Heart left ventricle (tissue), 13 donors: ENCODE results near the gene KCNMA1.

ENCODE experiments used
- POLR2A ChIP-seq, 2 donors: fragments of 450-650 bp; IDR thresholded peaks; one replicate each; pipeline ENCODE4 v1.6.1; 2017; ENCODE audit warnings: antibody characterized with exemption in 2 of 2, mild to moderate bottlenecking in 2 of 2, moderate library complexity in 2 of 2
- TF ChIP-seq, protein P1 (sequence below), 12 donors: fragments of 200-600 bp; sonication (generic) in 4 of 12; IDR thresholded peaks; one replicate each; pipeline versions ENCODE4 v1.5.0 to v1.8.0; 2018 to 2022; ENCODE audit warnings: antibody characterized with exemption in 12 of 12, mild to moderate bottlenecking in 5 of 12
- donor health status: ischemic (EF 13 %, LVEDD 7.1; RV severe dilation, severe dysfunction).
- donor health status: DM: no; HTN: yes; CAD: no.
- donor health status: DM: no; HTN: no; CAD: no.
- donor health status: ischemic (EF 25% LVEDD 6.9; RV normal size, moderate dysfunction).
- donor health status: ischemic (EF 25% LVEDD 5.7; RV mildly dilated, moderate dysfunction).
- donor health status: ischemic (EF 35%, LVEDD 5.7; RV mildly dilated, moderate dysfunction).
- donor health status: nonischemic (EF 11% LVEDD 7.7; RV severe dilation, severe dysfunction).
- donor health status: DM: yes; HTN: yes; CAD: no.
- donor health status: PGD.
- donor health status: ischemic (EF 29% LVEDD 5.4; RV normal size, mild dysfunction).
- donor health status: nonischemic (EF 23%, LVEDD 6.1; RV moderate dilation, normal function).

DNA sequence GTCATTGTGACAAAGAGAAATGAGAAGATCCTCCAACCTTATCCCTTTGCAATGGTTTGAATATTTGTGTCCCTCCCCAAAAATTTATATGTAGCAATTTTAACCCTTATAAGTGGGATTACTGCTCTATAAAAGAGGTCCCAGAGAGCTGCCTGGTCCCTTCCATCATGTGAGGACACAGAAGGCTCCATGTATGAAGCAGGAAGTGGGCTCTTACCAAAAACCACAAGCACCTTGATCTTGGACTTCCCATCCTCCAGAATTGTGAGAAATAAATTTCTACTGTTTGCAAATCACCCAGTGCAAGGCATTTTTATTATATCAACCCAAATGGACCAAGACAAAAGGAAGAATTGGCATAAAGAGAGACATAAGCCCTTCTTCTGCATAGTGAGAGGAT lies 95.7 kb downstream of the KCNMA1 start:
- TF ChIP-seq, protein P1, sequence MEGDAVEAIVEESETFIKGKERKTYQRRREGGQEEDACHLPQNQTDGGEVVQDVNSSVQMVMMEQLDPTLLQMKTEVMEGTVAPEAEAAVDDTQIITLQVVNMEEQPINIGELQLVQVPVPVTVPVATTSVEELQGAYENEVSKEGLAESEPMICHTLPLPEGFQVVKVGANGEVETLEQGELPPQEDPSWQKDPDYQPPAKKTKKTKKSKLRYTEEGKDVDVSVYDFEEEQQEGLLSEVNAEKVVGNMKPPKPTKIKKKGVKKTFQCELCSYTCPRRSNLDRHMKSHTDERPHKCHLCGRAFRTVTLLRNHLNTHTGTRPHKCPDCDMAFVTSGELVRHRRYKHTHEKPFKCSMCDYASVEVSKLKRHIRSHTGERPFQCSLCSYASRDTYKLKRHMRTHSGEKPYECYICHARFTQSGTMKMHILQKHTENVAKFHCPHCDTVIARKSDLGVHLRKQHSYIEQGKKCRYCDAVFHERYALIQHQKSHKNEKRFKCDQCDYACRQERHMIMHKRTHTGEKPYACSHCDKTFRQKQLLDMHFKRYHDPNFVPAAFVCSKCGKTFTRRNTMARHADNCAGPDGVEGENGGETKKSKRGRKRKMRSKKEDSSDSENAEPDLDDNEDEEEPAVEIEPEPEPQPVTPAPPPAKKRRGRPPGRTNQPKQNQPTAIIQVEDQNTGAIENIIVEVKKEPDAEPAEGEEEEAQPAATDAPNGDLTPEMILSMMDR (IDR thresholded peaks at IDR 0.05): no peak
- no peak for TF ChIP-seq POLR2A (IDR thresholded peaks at IDR 0.05)
